SK-N-SH (cell line): ENCODE measurements around the gene C16orf87. TPM values are rescaled to one million over a fixed set of nuclear protein-coding genes. Genes with fewer than 3 reads are reported as not detected.
"Not testable (repeated sequence)": the region's sequence is repeated elsewhere in the genome, so short reads cannot be mapped to it uniquely, and the experiment has no call there.

ENCODE experiments used
- CTCF ChIA-PET: fragments of 300-600, 350-600 bp; formaldehyde crosslinking; extraction: SDS; loops from one replicate; lab custom pipeline; 2021; lab: Yijun Ruan, JAX
- POLR2A ChIA-PET: fragments of 350-600 bp; sonication (Branson Sonifier 250); formaldehyde crosslinking; extraction: SDS; loops from one replicate; lab custom pipeline; 2020; ENCODE audit warnings: antibody characterized with exemption, inconsistent platforms; lab: Yijun Ruan, JAX
- DNase-seq: peaks from one replicate; pipeline ENCODE4 v3.0.0; 2012
- H2AFZ ChIP-seq: fragments of 200-600 bp; sonication (generic); 2 replicates; pipeline ENCODE4 v1.8.1; 2016; ENCODE audit warnings: antibody characterized with exemption, mild to moderate bottlenecking, low read depth
- H3F3A ChIP-seq: fragments of 200-600 bp; sonication (generic); replicated peaks from 2 replicates; pipeline ENCODE3; 2016; ENCODE audit warnings: antibody characterized with exemption, mild to moderate bottlenecking; ENCODE audit not compliant: insufficient read depth
- H3K27ac ChIP-seq, 2 experiments: fragments of 200-500 bp in 1 of 2; fragments of 200-600 bp in 1 of 2; sonication (Bioruptor generic) in 1 of 2; sonication (generic), shearing (Covaris generic) in 1 of 2; 2 replicates each; pipeline versions ENCODE4 v1.5.1 to v1.6.1; 2014 to 2016; ENCODE audit warnings: low read depth in 2 of 2, inconsistent platforms in 1 of 2, low read length in 1 of 2, mild to moderate bottlenecking in 1 of 2, mixed read lengths in 1 of 2
- H3K27me3 ChIP-seq: fragments of 200-600 bp; sonication (generic), shearing (Covaris generic); 2 replicates; pipeline ENCODE4 v1.6.1; 2016; ENCODE audit warnings: mixed run types; ENCODE audit not compliant: insufficient read depth
- H3K36me3 ChIP-seq, 2 experiments: fragments of 200-500 bp in 1 of 2; fragments of 200-600 bp in 1 of 2; sonication (Bioruptor generic) in 1 of 2; sonication (generic) in 1 of 2; replicated peaks in 1 of 2; 2 replicates each; pipeline versions ENCODE3 to v1.5.1; 2014 to 2016; ENCODE audit warnings: low read length in 1 of 2, mild to moderate bottlenecking in 1 of 2; ENCODE audit not compliant: insufficient read depth in 2 of 2, control insufficient read depth in 1 of 2
- H3K4me1 ChIP-seq, 2 experiments: fragments of 200-500 bp in 1 of 2; fragments of 200-600 bp in 1 of 2; sonication (Bioruptor generic) in 1 of 2; sonication (generic), shearing (Covaris generic) in 1 of 2; 2 replicates each; pipeline versions ENCODE4 v1.5.1 to v1.6.1; 2014 to 2016; ENCODE audit warnings: low read depth in 1 of 2, low read length in 1 of 2, mixed run types in 1 of 2; ENCODE audit not compliant: insufficient read depth in 2 of 2, control insufficient read depth in 1 of 2
- H3K4me2 ChIP-seq: fragments of 200-600 bp; sonication (generic), shearing (Covaris generic); 2 replicates; pipeline ENCODE4 v1.6.1; 2017; ENCODE audit warnings: mixed run types
- H3K4me3 ChIP-seq, 2 experiments: fragments of 200-500 bp in 1 of 2; fragments of 200-600 bp in 1 of 2; sonication (Bioruptor generic) in 1 of 2; sonication (generic), shearing (Covaris generic) in 1 of 2; 2 replicates each; pipeline versions ENCODE4 v1.5.1 to v1.8.1; 2014 to 2016; ENCODE audit warnings: low read depth in 2 of 2, inconsistent platforms in 1 of 2, low read length in 1 of 2, mild to moderate bottlenecking in 1 of 2, mixed read lengths in 1 of 2, moderate library complexity in 1 of 2
- H3K79me2 ChIP-seq: fragments of 200-600 bp; sonication (generic); 2 replicates; pipeline ENCODE4 v1.8.1; 2017; ENCODE audit warnings: mild to moderate bottlenecking; ENCODE audit not compliant: insufficient read depth
- H3K9ac ChIP-seq: fragments of 200-600 bp; sonication (generic); 2 replicates; pipeline ENCODE4 v1.6.1; 2017; ENCODE audit warnings: mixed run types
- H3K9me2 ChIP-seq: fragments of 200-600 bp; sonication (generic); 2 replicates; pipeline ENCODE4 v1.6.1; 2017; ENCODE audit warnings: mixed run types
- H3K9me3 ChIP-seq: fragments of 200-600 bp; sonication (generic); 2 replicates; pipeline ENCODE4 v1.6.1; 2017; ENCODE audit warnings: mixed run types, mild to moderate bottlenecking, moderate library complexity
- H4K20me1 ChIP-seq: fragments of 200-600 bp; sonication (generic); 2 replicates; pipeline ENCODE4 v1.6.1; 2017; ENCODE audit warnings: mild to moderate bottlenecking, mixed run types; ENCODE audit not compliant: insufficient read depth
- CHD2 ChIP-seq: fragments of 150-350 bp; IDR thresholded peaks from 2 replicates; pipeline ENCODE4 v1.6.1; 2018; ENCODE audit warnings: low read length; ENCODE audit not compliant: partially characterized antibody
- CTCF ChIP-seq: fragments of 200-600 bp; sonication (generic); IDR thresholded peaks from 2 replicates; pipeline ENCODE4 v1.6.1; 2017; ENCODE audit warnings: antibody characterized with exemption, mild to moderate bottlenecking, moderate library complexity
- ELF1 ChIP-seq: IDR thresholded peaks from 2 replicates; pipeline ENCODE4 v1.4.0; 2012
- EP300 ChIP-seq, 2 experiments: IDR thresholded peaks; 2 replicates each; pipeline versions ENCODE4 v1.4.0 to v1.6.1; 2012; ENCODE audit warnings: borderline replicate concordance in 1 of 2, low read depth in 1 of 2, low read length in 1 of 2
- JUND ChIP-seq: IDR thresholded peaks from 2 replicates; pipeline ENCODE4 v1.4.0; 2012
- MAX ChIP-seq: IDR thresholded peaks from 2 replicates; pipeline ENCODE4 v1.4.0; 2012; ENCODE audit warnings: low read depth
- MEF2A ChIP-seq: IDR thresholded peaks from 2 replicates; pipeline ENCODE4 v1.4.0; 2012; ENCODE audit warnings: low read depth, borderline replicate concordance
- NFIC ChIP-seq: IDR thresholded peaks from 2 replicates; pipeline ENCODE4 v1.4.0; 2012; ENCODE audit warnings: borderline replicate concordance
- NRF1 ChIP-seq: IDR thresholded peaks from 2 replicates; pipeline ENCODE4 v1.6.1; 2012; ENCODE audit warnings: low read depth, mild to moderate bottlenecking, low read length
- POLR2AphosphoS5 ChIP-seq: IDR thresholded peaks from 2 replicates; pipeline ENCODE4 v1.6.1; 2012; ENCODE audit warnings: low read depth, low read length
- REST ChIP-seq: IDR thresholded peaks from 2 replicates; pipeline ENCODE4 v1.6.1; 2012; ENCODE audit warnings: mild to moderate bottlenecking, low read depth, low read length, moderate library complexity
- RFX5 ChIP-seq: IDR thresholded peaks from 2 replicates; pipeline ENCODE4 v1.6.1; 2012; ENCODE audit warnings: mild to moderate bottlenecking, improper control_type of control experiment, low read length
- TCF12 ChIP-seq: IDR thresholded peaks from 2 replicates; pipeline ENCODE4 v1.4.0; 2012
- TEAD4 ChIP-seq: IDR thresholded peaks from 2 replicates; pipeline ENCODE4 v1.4.0; 2012; ENCODE audit warnings: mild to moderate bottlenecking, borderline replicate concordance; ENCODE audit not compliant: insufficient read depth
- USF1 ChIP-seq: IDR thresholded peaks from 2 replicates; pipeline ENCODE4 v1.4.0; 2012; ENCODE audit warnings: low read depth, borderline replicate concordance
- WGBS: methylation state at CpG from one replicate; pipeline ENCODE4 v1.1.6; 2017; ENCODE audit warnings: low lambda C conversion rate; 5-methylcytosine and 5-hydroxymethylcytosine counted together
- polyA plus RNA-seq, 3 experiments: library from polyadenylated mRNA; depleted of rRNA; stranded (reverse); fragments of >200 nt; gene quantifications; 2 replicates each; pipeline ENCODE4 v1.2.3, GENCODE V29; 2012

C16orf87 gene
- polyA plus RNA-seq, 1 of the 3 experiments (the other 2 are of a cell fraction), result 3.5 TPM

- Histone ChIP-seq H3K36me3 (no peaks in the 10 kb centered on the region), H3K9ac (no peak overlapping the region), H3K79me2 (no peaks in the 10 kb centered on the region), H3K9me2 (no peaks in the 10 kb centered on the region), H3K27ac (no peak overlapping the region), H3F3A (peaks cover 2% of the 10 kb centered on the region), H2AFZ (no peak overlapping the region), H3K4me1 (no peaks in the 10 kb centered on the region; a peak in 1 of 4 replicates), H4K20me1 (no peaks in the 10 kb centered on the region), H3K27me3 (no peaks in the 10 kb centered on the region), H3K4me3 (no peak overlapping the region), H3K9me3 (no peaks in the 10 kb centered on the region), H3K4me2 (no peak overlapping the region)
- POLR2A ChIA-PET, result interaction anchor here (0.6 kb wide), 1 partner anchor 100 kb away, joined by 3 read pairs; no protein-coding TSS in a partner anchor
- TF ChIP-seq USF1 (no peak), CTCF (no peak), NFIC (no peak), EP300 (IDR thresholded peaks at IDR 0.05; ENCODE audit: borderline replicate concordance in 1 of 2, low read depth in 1 of 2, low read length in 1 of 2) (no peak), RFX5 (no peak), REST (no peak), TEAD4 (no peak), NRF1 (no peak), POLR2AphosphoS5 (no peak), ELF1 (no peak), CHD2 (no peak), TCF12 (no peak), MEF2A (no peak), JUND (no peak), MAX (no peak)
- CTCF ChIA-PET, result interaction anchor here (0.8 to 1.9 kb wide), 5 partner anchors 9 to 112 kb away, joined by 3 to 5 read pairs (median 4); partner anchors contain the start of gene ORC6
- 40% methylated on average over 3 of the region's 3 CpGs for WGBS
- no peak for DNase-seq
These were observed 45.7 kb downstream of the C16orf87 start for GRCh38 chr16:46785076-46785845.

- H3K27me3 ChIP-seq, H3K4me3 ChIP-seq, H3K4me2 ChIP-seq, H2AFZ ChIP-seq, H3F3A ChIP-seq, H3K27ac ChIP-seq, H3K79me2 ChIP-seq, POLR2A ChIA-PET, H3K4me1 ChIP-seq, DNase-seq, H4K20me1 ChIP-seq, H3K9me2 ChIP-seq, H3K36me3 ChIP-seq, H3K9ac ChIP-seq, H3K9me3 ChIP-seq: not testable (repeated sequence)
- 85% methylated on average over 2 of the region's 2 CpGs for WGBS
- CTCF ChIA-PET, result interaction anchor here (0.8 to 1.9 kb wide), 5 partner anchors 8 to 111 kb away, joined by 3 to 5 read pairs (median 4); partner anchors contain the start of gene ORC6
These were observed 46.4 kb downstream of the C16orf87 start for GRCh38 chr16:46784569-46784968.
